SK-N-MC (cell line): ENCODE data around the gene NDUFS3.

Source experiments
- EZH2 ChIP-seq: fragments of 200-600 bp; sonication (generic); IDR thresholded peaks from one replicate; pipeline ENCODE4 v1.6.1; 2017; ENCODE audit warnings: antibody characterized with exemption
- POLR2AphosphoS5 ChIP-seq: IDR thresholded peaks from 2 replicates; pipeline ENCODE4 v1.6.1; 2012; ENCODE audit warnings: mild to moderate bottlenecking, low read depth, low read length, borderline replicate concordance

- no peak for TF ChIP-seq EZH2
- TF ChIP-seq POLR2AphosphoS5: no peak
Observed at GRCh38 chr11:47541070-47541469, 37.8 kb upstream of the NDUFS3 start.
